ENCODE results near the gene VWA5B1. TPM values are rescaled to one million over a fixed set of nuclear protein-coding genes. Genes with fewer than 3 reads are reported as not detected.

The VWA5B1 gene
- total RNA-seq, 2 donors from 2014 or later: 0.51 TPM; not detected in 1

GRCh38 chr1:20342294-20343148 is 51.8 kb downstream of the VWA5B1 start:
- no peak for DNase-seq (ENCODE audit: low spot score)
- no peaks in the 10 kb centered on the region for H3K4me1 ChIP-seq (replicated peaks)
- H3K36me3 ChIP-seq: no peaks in the 10 kb centered on the region
- no peak for TF ChIP-seq POLR2AphosphoS5 (IDR thresholded peaks at IDR 0.05)
- no peak for TF ChIP-seq CTCF (IDR thresholded peaks at IDR 0.05)
- no peak for TF ChIP-seq POLR2A (IDR thresholded peaks at IDR 0.05)
- no peaks in the 10 kb centered on the region for H3K9me3 ChIP-seq
- peak overlapping the region in 1 of 2 donors; percentile 60 for H3K27ac ChIP-seq
- no peak overlapping the region for H3K4me3 ChIP-seq
- H3K27me3 ChIP-seq (replicated peaks; ENCODE audit: insufficient read depth): no peaks in the 10 kb centered on the region
- 72% methylated on average over 11 of the region's 17 CpGs for WGBS
- intact Hi-C loops (cut with DNase I): no loop called here

GRCh38 chr1:20343149-20343937 is 52.7 kb downstream of the VWA5B1 start:
- Histone ChIP-seq H3K4me3 (no peak overlapping the region), H3K9me3 (no peaks in the 10 kb centered on the region), H3K27ac (no peak overlapping the region), H3K36me3 (no peaks in the 10 kb centered on the region), H3K27me3 (replicated peaks; ENCODE audit: insufficient read depth) (no peaks in the 10 kb centered on the region), H3K4me1 (replicated peaks) (no peaks in the 10 kb centered on the region)
- DNase-seq (ENCODE audit: low spot score): no peak
- intact Hi-C loops (cut with DNase I): no loop called here
- TF ChIP-seq POLR2A (IDR thresholded peaks at IDR 0.05) (no peak), CTCF (IDR thresholded peaks at IDR 0.05) (no peak), POLR2AphosphoS5 (IDR thresholded peaks at IDR 0.05) (no peak)
- 21% methylated on average over 48 of the region's 59 CpGs for WGBS

- Histone ChIP-seq H3K36me3 (no peaks in the 10 kb centered on the region), H3K27me3 (replicated peaks; ENCODE audit: insufficient read depth) (no peaks in the 10 kb centered on the region), H3K4me3 (no peak overlapping the region), H3K4me1 (replicated peaks) (no peaks in the 10 kb centered on the region), H3K27ac (no peak overlapping the region), H3K9me3 (no peaks in the 10 kb centered on the region)
- no peak for DNase-seq (ENCODE audit: low spot score)
- intact Hi-C loops (cut with DNase I): no loop called here
- WGBS: 40% methylated on average over 10 of the region's 10 CpGs
- no peak for TF ChIP-seq POLR2A (IDR thresholded peaks at IDR 0.05)
- no peak for TF ChIP-seq CTCF (IDR thresholded peaks at IDR 0.05)
- no peak for TF ChIP-seq POLR2AphosphoS5 (IDR thresholded peaks at IDR 0.05)
Observed at GRCh38 chr1:20343938-20344302, 53.2 kb downstream of the VWA5B1 start.

GRCh38 chr1:20344738-20345137 is 54.1 kb downstream of the VWA5B1 start:
- Histone ChIP-seq H3K4me1 (replicated peaks) (no peaks in the 10 kb centered on the region), H3K9me3 (no peaks in the 10 kb centered on the region), H3K4me3 (no peak overlapping the region), H3K27me3 (replicated peaks; ENCODE audit: insufficient read depth) (no peaks in the 10 kb centered on the region), H3K36me3 (no peaks in the 10 kb centered on the region), H3K27ac (no peak overlapping the region)
- 58% methylated on average over 7 of the region's 7 CpGs for WGBS
- DNase-seq (ENCODE audit: low spot score): no peak
- no peak for TF ChIP-seq POLR2AphosphoS5 (IDR thresholded peaks at IDR 0.05)
- no peak for TF ChIP-seq CTCF (IDR thresholded peaks at IDR 0.05)
- TF ChIP-seq POLR2A (IDR thresholded peaks at IDR 0.05): no peak
- intact Hi-C loops (cut with DNase I): no loop called here

Measured in prostate gland (tissue), 2 donors.